OCI-M2 (cell line): ENCODE data around the gene TRIM71.
"Not testable (repeated sequence)": the region's sequence is repeated elsewhere in the genome, so short reads cannot be mapped to it uniquely, and the experiment has no call there.

ENCODE experiments used
- DNase-seq: peaks from one replicate; lab custom pipeline; 2025; ENCODE audit not compliant: unreplicated experiment; lab: John Stamatoyannopoulos, UW

Gene TRIM71

DNA sequence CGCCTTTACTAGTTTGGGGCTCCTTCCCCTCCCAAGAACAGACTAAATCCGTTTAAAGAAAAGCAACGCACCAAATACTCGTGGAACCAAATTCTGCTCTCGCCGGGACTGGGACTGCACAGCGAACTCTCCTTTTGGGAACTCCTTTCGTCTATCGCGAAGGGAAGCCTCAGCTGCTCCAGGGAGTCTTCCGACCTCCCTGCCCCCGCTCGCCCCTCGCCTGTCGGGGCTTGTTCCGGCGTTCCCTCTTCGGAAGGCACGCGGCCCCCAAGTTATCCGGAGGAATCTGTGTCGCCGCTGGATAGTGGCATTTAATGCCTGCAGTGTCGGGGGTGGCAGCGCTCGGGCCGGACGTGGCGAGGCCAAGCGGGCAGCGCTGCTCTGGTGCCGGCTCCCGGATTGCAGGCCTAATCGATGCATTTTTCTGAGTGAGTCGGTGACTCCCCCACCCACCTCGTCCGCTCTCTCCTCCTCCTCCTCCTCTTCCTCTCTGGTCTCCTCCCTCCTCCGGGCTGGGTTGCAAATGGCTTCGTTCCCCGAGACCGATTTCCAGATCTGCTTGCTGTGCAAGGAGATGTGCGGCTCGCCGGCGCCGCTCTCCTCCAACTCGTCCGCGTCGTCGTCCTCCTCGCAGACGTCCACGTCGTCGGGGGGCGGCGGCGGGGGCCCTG is at the start of gene TRIM71:
Gene TRIM71, plus strand, starts transcription at position 440 of the 671 bp plus-strand sequence. Its CDS starts 84 bp downstream, at position 524.
- no peak for DNase-seq

DNA sequence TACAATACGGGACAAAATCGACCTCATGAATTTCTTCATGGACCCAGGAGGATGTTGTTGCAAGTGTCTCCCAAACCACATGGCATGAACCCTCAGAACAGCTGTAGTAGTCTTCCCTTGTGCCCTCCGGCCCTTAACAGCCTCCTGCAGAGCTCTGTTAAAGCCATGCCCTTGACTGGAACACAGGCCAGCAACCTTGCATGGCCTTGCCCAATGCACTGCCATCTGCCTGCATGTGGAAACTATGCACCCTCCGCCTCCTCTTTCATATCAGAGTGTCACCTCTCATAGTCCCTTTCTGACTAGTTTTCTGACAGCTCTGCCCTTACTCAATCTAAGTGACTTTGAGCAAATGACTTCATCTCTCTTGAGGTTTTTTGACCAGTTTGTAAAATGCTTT is 39.4 kb upstream of the TRIM71 start:
- DNase-seq, result no peak

DNA sequence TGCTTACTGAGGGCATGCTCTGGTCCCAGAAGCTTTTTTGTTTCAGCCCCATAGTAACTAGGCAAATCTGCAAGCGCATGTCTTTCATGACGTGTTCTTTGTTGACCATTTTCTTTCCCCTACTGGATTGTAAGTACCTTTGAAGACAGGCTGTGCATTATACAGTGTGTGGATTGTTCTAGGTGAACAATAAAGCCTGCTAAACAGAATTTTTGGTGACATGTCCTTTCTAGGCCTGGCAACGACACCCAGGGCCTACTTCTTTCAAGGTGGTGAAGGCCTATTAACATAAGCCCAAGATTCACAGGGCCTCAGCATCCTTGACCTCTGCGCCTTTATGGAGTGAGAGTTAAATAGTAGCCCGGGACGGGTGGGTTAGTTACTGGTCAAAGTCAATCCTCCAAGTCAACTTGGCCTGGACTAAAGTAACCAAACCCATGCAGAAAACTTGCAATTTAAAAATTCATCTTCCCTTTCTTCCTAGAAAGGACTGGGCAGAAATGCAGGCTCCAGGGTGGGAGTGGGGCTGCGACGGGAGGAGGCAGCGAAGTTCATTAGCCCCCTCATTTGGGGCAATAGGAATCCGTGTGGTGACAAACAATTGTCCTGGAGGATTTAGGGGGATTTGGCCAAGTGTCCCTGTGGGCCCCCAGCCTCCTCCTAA is 37.6 kb upstream of the TRIM71 start:
- no peak for DNase-seq

DNA sequence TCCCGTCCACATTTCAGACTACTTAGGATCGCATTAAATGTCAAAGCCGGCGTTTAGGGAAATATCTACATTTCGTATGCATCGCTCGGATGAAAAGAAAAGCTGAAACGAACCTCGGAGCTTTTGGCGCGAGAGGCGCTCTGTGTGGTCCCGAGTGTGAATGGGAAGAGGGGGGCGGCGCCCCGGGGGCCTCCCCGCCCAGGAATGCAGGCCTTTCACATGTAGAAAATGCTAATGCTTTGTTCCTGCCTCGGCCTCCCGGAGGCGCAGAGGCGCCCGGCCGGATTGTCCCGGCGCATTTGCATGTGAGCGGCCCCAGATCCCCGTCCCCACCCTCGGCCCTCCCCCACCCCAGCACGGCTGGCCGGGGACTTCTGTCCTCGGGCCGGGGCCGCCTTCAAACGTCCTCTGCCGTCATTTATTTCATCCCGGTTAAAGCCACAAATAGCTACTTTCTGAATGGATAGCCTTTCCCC is 37.0 kb upstream of the TRIM71 start:
- no peak for DNase-seq

DNA sequence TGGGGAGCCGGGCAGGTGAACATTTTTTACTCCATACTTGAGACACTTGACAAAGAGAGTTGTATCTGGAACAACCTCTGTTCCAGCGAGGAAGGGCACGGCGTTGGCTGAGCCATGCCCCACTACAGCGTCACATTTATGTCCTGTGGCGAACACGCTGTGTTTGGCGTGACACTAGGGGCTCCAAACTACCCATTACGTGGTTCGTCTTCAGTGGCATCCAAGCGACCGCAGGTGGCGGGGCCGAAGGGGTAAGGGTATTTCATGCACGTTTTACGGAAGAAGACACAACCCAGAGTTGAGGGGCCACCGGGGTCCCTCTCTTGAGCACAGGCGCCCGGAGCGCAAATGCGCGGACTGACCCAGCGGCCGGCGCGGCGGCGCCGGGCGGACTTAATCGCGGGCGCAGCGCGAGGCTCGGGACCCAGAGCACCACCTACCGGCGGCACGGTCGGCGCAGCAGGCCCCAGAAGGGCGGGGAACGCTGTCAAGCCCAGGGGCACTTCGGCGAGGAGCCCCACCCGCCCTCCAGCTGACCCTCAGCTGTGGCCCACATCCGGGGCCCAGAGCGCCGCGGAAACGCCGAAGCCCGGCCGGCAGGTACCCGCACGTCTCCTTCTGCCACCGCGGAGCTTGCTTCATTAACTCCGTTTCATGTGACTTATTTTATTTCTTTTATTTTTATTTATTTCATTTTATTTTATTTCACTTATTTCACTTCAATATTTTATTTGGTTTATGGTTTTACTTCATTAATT is 36.4 kb upstream of the TRIM71 start:
- DNase-seq, result peak; percentile 64

DNA sequence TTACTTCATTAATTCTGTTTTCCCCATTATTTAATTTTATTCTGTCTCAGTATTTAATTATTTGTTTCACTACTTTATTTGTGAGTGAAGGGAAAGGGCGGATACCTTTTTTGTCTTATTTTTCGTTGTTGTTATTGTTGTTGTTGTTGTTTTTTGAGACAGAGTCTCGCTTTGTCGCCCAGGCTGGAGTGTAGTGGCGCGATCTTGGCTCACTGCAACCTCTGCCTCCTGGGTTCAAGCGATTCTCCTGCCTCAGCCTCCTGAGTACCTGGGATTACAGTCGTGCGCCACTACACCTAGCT is 35.9 kb upstream of the TRIM71 start:
- not testable (repeated sequence) for DNase-seq

DNA sequence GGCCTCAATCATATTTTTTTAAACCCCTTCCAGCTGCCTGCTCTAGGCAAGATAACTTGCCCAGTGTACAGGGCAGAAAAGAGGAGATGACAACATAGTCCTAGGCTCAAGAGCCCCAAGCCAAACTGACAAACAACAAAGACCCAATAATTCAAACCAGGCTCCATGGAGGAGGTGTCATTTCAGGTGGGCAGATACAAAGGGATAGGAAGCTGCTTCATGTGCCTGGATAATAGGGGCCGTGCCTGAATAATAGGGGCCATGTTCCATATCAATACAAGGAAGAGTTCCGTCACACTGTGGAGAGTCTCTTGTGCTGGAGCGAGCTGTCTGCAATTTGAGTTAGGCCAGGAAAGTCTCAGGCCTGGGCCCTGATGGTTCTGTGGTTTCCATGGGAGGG is 35.4 kb upstream of the TRIM71 start:
- no peak for DNase-seq

DNA sequence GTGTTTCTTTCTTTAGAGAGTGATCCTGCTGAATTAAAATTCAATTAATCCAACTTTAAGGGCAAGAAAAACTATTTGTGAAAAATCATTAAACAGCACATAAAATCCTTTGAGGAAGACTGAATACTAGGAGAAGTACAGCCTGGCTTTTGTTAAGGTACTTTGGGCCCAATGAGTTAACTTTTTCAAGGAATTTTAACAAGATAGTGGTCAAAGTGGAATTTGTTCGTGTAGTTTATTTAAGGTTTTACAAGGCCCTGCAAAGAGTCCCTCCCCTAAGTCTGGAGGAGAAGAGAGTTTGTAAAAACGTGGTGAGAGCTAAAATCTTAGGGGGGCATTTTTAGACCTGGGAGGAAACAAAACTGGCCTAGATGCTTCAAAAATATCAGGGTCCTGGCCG is 26.0 kb upstream of the TRIM71 start:
- no peak for DNase-seq

DNA sequence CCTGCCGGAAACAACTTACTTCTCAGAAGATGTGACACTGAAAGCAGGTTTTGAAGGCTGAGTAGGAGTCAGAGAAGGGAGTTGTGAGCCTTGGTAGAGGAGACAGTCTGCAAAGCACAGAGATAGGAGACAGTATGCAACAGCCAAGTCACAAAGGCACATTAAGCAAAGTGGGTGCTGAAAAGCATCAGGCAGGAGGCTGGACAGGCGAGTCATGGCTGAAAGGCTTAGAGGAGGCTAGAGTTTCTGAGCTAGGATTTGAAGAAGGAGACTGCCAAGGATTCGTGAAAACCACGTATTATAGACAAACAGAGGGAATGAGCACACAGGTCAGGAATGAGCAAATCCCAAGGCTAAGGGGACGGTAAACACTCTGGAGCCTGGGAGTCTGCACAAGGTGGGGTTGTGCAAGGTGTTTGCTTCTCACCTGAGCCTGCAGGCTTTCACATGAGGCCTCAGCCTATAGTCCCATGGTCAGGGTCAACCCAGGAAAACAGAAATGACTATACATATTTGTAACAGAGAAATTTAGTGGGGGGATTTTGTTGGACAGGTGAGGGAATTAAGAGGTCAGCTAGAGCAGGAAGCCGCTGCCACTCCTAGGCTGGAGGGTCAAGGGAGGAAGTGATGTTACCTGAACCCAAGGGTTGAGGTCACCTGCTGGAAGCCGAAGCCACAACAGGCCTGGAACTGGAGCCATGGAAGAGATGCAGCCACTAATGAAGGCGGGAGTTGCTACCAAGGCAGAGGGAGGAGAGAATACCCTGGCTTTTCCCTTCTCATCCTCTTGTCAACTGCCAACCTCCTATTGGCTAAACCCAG is 23.1 kb upstream of the TRIM71 start:
- DNase-seq, result no peak

DNA sequence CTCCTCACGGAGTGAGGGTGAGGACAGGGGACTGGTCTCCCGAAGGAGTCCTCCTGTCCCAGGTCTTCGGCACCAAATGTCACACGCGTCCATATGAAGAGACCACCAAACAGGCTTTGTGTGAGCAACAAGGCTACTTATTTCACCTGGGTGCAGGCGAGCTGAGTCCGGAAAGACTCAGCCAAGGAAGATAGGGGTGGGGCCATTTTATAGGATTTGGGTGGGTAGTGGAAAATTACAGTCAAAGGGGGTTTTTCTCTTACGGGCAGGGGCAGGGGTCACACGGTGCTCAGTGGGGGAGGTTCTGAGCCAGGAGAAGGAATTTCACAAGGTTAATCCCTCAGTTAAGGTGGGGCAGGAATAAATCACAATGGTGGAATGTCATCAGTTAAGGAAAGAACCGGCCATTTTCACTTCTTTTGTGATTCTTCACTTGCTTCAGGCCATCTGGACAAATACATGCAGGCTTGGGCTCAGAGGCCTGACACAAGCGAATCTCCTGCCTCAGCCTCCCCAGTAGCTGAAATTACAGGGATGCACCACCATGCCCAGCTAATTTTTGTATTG is 21.3 kb upstream of the TRIM71 start:
- DNase-seq, result not testable (repeated sequence)

DNA sequence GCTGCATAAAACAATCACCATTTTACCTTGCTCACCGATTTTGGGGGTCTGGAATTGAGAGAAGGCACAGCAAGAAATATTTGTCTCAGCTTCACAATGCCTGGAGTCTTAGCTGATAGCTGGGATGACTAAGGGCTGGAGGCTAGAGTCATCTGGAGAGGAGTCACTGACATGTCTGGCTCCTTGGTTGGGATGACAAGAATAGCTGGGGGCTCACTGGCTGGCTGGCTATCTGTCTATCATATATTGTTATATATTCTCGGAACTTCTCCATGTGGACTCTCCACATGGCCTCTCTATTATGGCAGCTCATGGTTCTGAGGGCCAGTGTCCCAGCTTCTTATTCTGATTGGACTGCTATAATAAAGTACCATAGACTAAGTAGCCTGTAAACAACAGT is 20.0 kb upstream of the TRIM71 start:
- no peak for DNase-seq

DNA sequence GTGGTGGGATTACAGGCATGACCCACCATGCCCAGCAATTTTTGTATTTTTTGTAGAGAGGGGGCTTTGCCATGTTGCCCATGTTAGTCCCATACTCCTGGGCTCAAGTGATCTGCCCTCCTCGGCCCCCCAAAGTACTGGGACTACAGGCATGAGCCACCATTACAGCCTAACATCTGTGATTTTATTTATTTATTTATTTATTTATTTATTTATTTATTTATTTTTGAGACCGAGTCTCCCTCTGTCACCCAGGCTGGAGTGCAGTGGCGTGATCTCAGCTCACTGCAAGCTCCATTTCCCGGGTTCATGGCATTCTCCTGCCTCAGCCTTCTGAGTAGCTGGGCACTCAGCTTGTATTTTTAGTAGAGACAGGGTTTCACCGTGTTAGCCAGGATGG is 16.4 kb upstream of the TRIM71 start:
- not testable (repeated sequence) for DNase-seq

DNA sequence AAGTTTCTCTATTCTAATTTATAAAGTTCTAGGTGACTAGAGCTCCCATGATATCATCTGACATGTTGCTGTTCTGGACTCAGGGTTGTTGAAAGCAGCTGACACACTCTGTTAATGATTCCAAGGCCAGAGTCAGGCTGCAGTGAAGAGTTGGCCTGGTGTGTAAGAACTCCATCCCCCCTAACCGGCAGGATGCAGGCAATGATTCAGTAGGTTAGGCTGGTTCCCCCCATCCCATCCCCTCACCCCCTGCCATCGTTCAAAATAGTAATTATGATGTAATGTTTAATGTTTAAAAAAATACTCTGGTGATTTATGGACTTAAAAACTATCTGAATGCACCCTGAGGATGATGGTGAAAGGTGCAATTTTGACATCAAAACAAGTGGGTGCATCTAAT is 4.6 kb upstream of the TRIM71 start:
- no peak for DNase-seq

DNA sequence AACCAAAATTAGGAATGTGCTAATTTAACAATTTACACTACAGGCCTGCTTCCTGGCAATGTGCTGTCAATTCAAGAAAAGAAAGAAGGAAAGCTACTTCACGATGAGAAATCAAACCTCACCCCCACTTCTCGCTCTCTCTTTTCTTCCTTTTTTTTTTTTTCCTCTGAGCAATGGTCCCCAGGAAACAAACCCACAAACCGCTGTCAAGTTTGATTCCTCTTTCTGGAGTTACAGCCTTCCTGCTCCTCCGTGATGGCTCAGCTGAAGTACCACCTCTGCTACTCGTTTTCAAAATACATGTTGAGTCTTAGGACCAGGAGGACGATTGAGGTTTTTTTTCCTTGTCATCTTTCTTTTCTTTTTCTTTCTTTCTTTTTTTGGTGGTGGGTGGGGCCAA is 3.4 kb upstream of the TRIM71 start:
- DNase-seq, result no peak

DNA sequence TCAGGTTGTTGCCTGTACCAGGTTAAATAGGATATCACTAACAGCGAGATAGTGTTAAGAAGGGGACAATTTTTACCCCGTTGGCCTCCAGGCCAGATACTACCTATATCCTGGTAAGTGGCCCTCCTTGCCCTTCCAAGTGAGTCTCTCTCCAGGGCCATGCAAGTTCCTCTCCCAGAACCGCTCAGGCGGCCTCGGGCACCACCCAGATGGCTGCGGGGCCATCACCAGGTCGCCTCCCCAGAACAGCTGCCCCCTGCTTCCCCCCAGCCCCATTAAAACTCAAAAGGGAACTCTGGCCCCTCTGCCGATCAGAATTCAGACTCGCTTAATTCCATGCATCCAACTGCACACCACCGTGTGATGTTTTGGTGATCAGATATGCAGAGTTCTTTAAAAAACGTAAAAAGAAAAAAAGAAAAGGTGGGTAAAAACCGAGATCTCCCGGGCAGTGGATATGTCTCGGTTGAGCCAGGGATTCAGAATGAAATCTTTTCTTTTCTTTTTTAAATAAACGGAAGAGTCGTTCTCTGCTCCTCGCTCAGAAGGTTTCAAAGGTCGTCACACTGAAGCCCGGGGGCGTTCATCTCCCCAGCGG is 1.9 kb upstream of the TRIM71 start:
- DNase-seq, result no peak

DNA sequence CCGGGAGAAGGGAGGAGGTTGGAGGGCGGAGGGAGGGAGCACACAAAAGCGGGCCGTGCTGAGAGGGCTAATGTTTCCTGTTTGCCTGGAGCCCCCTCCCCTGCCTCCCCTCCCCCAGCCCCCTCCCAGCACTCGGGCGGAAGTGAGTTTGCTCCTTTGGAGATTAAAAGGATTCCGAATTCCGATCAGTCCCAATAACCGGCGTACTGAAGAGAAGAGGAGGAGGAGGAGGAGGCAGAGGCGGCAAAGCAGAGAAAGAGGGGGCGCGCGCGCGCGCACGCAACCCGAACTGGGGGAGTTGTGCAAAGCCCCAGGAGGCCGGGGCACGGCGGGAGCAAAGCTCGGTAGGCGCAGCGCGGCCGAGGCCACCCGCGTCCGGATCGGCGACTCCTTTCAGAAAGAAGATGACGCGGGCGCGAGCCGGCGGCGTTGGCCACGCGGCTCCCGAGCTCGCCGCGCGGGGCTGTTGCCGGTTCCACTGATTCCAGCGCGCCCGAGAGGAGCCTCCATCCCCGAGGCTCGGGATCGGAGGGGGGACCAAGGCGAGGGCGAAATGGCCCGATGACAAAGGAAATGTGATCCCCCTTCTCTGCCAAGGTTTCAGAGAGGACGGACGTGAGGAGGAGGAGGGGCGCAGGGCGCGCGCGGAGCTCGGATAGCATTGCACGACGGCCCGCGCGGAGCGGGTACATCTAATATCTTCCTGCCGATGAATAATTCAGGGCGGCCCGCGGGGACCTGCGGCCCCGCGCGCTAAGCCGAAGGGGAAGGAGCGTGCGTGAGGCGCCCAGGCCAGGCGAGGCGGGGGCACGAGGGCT is 1.1 kb upstream of the TRIM71 start:
- no peak for DNase-seq

DNA sequence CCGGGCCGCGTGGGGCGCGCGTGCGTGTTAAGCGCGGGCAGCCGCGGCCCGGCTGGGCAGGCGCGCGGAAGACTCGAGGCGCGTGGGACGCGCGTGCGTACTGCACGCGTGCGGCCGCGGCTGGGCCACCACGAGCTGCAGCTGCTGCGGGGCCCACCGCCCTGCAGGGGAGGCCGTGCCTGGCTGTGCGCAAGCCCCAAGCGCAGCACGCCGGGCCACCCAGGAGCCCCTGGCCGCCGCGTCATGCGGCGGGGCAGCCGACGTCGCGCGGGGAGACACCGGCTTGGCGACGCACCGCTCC is 590 bp upstream of the TRIM71 start:
- no peak for DNase-seq

DNA sequence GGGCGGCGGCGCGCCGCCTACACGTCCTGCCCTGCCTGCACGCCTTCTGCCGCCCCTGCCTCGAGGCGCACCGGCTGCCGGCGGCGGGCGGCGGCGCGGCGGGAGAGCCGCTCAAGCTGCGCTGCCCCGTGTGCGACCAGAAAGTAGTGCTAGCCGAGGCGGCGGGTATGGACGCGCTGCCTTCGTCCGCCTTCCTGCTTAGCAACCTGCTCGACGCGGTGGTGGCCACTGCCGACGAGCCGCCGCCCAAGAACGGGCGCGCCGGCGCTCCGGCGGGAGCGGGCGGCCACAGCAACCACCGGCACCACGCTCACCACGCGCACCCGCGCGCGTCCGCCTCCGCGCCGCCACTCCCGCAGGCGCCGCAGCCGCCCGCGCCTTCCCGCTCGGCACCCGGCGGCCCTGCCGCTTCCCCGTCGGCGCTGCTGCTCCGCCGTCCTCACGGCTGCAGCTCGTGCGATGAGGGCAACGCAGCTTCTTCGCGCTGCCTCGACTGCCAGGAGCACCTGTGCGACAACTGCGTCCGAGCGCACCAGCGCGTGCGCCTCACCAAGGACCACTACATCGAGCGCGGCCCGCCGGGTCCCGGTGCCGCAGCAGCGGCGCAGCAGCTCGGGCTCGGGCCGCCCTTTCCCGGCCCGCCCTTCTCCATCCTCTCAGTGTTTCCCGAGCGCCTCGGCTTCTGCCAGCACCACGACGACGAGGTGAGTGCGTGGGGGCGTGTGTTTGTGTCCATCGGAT is 602 bp downstream of the TRIM71 start:
- no peak for DNase-seq

DNA sequence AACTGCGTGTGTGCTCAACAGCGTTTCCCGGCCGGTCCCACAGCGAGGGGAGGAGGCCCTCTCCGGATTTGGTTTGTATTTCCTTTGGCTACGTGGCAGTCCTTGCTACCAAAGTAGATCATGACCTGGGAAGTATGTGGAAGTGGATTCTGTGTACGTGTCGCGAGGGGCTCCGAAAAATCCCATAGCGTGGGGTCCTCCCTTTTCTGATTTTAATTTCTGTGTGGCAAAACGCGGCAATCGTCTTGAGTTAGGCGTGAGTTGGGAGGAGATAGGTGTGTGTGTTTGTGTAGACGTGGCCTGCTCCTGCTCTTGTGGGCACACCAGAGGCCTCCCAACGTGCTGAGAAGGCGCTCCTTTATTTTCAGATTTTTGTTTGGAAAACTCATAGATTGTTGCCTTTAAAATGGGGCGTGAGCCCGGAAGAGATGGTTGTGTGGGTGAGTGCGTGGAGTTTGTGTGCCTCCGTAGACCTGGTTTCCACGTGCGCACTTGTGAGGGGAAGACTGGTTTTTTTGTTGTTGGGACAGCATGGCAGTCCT is 1.2 kb downstream of the TRIM71 start:
- DNase-seq, result no peak
